ENCODE data around the gene AURKA. TPM values are rescaled to one million over a fixed set of nuclear protein-coding genes. Genes with fewer than 3 reads are reported as not detected.
"Not testable (repeated sequence)": the region's sequence is repeated elsewhere in the genome, so short reads cannot be mapped to it uniquely, and the experiment has no call there.

AURKA gene
- total RNA-seq, 1 donor from 2014 or later: 60.3 TPM

DNA sequence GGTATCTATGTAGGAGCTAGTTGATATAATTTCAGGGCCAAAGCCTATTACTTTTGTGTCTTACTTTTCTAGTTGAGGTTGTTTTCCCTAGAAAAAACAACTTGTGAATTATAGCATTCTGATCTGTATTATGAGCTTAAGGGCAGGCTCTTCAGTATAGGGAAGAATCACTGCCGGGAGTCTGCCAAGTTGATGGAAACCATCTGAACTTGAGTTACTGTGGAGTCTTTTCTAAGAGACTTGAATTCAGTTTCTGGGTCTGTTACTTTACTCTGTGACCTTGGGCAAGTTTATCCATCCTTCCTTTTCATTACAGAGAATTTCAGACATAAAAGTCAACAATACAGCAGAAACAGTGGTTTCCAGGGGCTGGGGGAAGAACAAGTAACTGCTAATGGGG, 17.9 kb upstream of the AURKA start:
- Mint-ChIP-seq H3K27me3 (ENCODE audit: low read depth) (no peaks in the 10 kb centered on the region), H3K4me3 (no peak overlapping the region), H3K36me3 (ENCODE audit: low read depth) (peaks cover 2% of the 10 kb centered on the region), H3K27ac (ENCODE audit: unreplicated experiment) (no peak overlapping the region), H3K4me1 (peaks cover 6% of the 10 kb centered on the region), H3K9me3 (no peaks in the 10 kb centered on the region)
- DNase-seq (ENCODE audit: low read depth, low spot score): no peak
- TF ChIP-seq, protein P1, sequence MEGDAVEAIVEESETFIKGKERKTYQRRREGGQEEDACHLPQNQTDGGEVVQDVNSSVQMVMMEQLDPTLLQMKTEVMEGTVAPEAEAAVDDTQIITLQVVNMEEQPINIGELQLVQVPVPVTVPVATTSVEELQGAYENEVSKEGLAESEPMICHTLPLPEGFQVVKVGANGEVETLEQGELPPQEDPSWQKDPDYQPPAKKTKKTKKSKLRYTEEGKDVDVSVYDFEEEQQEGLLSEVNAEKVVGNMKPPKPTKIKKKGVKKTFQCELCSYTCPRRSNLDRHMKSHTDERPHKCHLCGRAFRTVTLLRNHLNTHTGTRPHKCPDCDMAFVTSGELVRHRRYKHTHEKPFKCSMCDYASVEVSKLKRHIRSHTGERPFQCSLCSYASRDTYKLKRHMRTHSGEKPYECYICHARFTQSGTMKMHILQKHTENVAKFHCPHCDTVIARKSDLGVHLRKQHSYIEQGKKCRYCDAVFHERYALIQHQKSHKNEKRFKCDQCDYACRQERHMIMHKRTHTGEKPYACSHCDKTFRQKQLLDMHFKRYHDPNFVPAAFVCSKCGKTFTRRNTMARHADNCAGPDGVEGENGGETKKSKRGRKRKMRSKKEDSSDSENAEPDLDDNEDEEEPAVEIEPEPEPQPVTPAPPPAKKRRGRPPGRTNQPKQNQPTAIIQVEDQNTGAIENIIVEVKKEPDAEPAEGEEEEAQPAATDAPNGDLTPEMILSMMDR (conservative IDR thresholded peaks at IDR 0.05): no peak

DNA sequence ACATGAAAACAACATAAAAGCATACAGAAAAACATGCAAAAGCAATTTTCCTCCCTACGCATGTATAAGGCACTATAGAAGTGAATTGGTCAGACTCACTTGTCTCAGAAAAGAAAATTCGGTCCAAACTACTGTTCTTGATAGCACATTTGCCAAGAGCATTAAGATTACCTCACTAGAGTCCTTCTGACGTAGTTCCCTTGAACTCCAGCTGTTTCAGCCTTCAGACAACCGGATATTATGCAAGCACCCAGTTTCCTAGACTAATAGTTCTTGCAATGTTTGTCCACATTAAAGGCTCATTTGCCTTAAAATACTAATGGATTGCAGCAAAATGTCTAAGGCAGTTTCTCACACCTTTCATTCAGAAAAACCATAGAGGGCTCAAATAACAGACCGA, 17.5 kb upstream of the AURKA start:
- Mint-ChIP-seq H3K27me3 (ENCODE audit: low read depth) (no peaks in the 10 kb centered on the region), H3K9me3 (no peaks in the 10 kb centered on the region), H3K36me3 (ENCODE audit: low read depth) (peaks cover 2% of the 10 kb centered on the region), H3K27ac (ENCODE audit: unreplicated experiment) (no peak overlapping the region), H3K4me3 (no peak overlapping the region), H3K4me1 (peaks cover 4% of the 10 kb centered on the region)
- no peak for DNase-seq (ENCODE audit: low read depth, low spot score)
- TF ChIP-seq, protein P1 (conservative IDR thresholded peaks at IDR 0.05): no peak

DNA sequence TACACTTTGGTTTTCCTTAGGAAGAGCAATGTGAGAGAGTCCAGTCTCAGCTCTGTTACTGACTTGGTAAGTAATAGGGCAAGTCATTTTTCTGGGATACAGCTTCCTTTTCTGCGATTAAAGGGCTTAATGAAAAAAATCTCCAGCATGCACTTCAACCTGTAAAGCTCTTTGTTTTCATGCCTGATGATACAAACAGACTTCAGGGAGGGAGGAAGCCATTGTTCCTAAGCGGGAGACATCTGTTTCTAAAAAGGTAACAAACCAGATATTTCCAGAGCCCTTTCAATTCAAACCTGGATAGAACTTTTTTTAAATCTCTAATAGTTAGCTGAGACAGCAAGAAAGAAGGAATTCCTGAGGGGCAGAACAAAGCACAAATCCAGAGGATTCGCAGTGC, 14.9 kb upstream of the AURKA start:
- H3K4me3 Mint-ChIP-seq: no peak overlapping the region
- peaks cover 14% of the 10 kb centered on the region for H3K36me3 Mint-ChIP-seq (ENCODE audit: low read depth)
- H3K4me1 Mint-ChIP-seq: peaks cover 4% of the 10 kb centered on the region
- DNase-seq (ENCODE audit: low read depth, low spot score): no peak
- no peaks in the 10 kb centered on the region for H3K27me3 Mint-ChIP-seq (ENCODE audit: low read depth)
- TF ChIP-seq, protein P1 (conservative IDR thresholded peaks at IDR 0.05): no peak
- H3K9me3 Mint-ChIP-seq: no peaks in the 10 kb centered on the region
- no peak overlapping the region for H3K27ac Mint-ChIP-seq (ENCODE audit: unreplicated experiment)

DNA sequence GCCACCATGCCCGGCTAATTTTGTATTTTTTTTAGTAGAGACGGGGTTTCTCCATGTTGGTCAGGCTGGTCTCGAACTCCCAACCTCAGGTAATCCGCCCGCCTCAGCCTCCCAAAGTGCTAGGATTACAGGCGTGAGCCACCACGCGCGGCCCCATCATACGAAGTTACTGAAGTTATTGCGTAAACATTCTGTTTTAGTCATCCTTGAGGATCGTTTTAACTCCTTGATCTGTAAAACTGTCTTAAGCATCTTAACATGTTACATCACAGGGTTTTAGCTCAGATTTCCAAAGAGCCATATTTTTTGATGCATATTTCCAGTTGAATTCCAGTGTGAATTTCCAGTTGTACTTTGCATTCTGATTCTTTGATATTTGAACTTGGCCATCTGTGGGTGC, 13.3 kb upstream of the AURKA start:
- DNase-seq (ENCODE audit: low read depth, low spot score); H3K4me3 Mint-ChIP-seq; H3K9me3 Mint-ChIP-seq; H3K27ac Mint-ChIP-seq (ENCODE audit: unreplicated experiment); H3K4me1 Mint-ChIP-seq; H3K27me3 Mint-ChIP-seq (ENCODE audit: low read depth): not testable (repeated sequence)
- H3K36me3 Mint-ChIP-seq (ENCODE audit: low read depth): peaks cover 14% of the 10 kb centered on the region

DNA sequence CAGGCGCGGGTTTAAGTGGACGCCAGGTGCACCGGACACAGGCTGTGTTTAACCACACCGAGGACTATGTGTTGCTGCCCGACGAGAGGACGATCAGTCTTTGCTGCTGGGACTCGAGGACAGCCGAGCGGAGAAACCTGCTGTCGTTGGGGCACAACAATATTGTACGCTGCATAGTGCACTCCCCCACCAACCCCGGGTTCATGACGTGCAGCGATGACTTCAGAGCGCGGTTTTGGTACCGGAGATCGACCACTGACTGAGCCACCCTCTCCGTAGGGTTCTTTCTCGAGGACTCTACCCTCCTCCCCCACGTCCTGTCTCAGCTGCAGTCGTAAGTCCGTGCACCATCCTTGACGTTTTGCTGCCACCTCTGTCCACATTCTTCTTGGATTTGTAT, 11.4 kb upstream of the AURKA start:
- no peak for DNase-seq (ENCODE audit: low read depth, low spot score)
- TF ChIP-seq, protein P1 (conservative IDR thresholded peaks at IDR 0.05): no peak
- no peaks in the 10 kb centered on the region for H3K27me3 Mint-ChIP-seq (ENCODE audit: low read depth)

DNA sequence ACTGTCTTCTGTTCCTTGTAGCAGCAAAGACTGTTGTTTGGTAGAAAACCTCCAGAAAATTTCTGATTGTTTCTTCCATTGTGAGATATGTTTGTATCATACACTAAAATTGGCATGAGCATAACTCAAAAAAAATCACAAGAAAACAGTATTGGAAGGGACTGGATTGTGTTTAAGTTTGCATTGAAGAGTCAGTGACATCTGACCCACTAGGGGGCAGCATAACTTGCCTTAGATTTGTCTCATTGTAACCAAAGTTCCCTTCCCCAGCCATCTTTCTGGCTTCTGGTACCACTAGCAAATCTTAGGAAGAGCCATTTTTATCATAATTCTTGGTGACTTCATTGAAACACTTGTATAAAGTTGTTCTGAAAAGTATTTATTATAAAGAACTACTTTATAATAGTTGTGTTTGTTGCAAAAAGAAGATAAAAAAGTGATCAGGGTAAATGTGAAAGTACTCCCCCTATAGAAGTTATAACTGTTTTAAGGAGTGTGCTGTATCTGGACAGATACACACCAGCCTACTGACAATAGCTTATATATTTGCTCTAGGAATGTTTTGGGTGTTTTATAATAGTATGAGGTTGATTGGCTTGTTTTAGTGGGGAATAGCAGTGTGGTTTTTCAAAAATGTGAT, 8.1 kb upstream of the AURKA start:
- peaks cover 24% of the 10 kb centered on the region for H3K36me3 Mint-ChIP-seq (ENCODE audit: low read depth)
- DNase-seq (ENCODE audit: low read depth, low spot score): peak; percentile 55
- H3K4me1 Mint-ChIP-seq: peaks cover 5% of the 10 kb centered on the region
- no peaks in the 10 kb centered on the region for H3K27me3 Mint-ChIP-seq (ENCODE audit: low read depth)
- H3K9me3 Mint-ChIP-seq: no peaks in the 10 kb centered on the region
- H3K4me3 Mint-ChIP-seq: peak overlapping the region; percentile 72
- TF ChIP-seq, protein P1 (conservative IDR thresholded peaks at IDR 0.05): peak; percentile 89
- no peak overlapping the region for H3K27ac Mint-ChIP-seq (ENCODE audit: unreplicated experiment)

More for the DNA sequence above, 11.4 kb upstream of the AURKA start:
- H3K4me3 Mint-ChIP-seq: no peak overlapping the region
- H3K27ac Mint-ChIP-seq (ENCODE audit: unreplicated experiment): no peak overlapping the region
- H3K9me3 Mint-ChIP-seq: no peaks in the 10 kb centered on the region
- peaks cover 5% of the 10 kb centered on the region for H3K4me1 Mint-ChIP-seq
- peaks cover 22% of the 10 kb centered on the region for H3K36me3 Mint-ChIP-seq (ENCODE audit: low read depth)

All from neural crest cell (in vitro differentiated cells).